CD14-positive monocyte (primary cell): ENCODE measurements around the gene CD8B2. TPM values are rescaled to one million over a fixed set of nuclear protein-coding genes. Genes with fewer than 3 reads are reported as not detected.
"Not testable (repeated sequence)": the region's sequence is repeated elsewhere in the genome, so short reads cannot be mapped to it uniquely, and the experiment has no call there.

Source experiments
- DNase-seq, 3 donors: peaks; one replicate each; pipeline ENCODE4 v3.0.0-alpha.2; 2011 to 2022
- H2AFZ ChIP-seq: 2 replicates; pipeline ENCODE4 v1.6.0; 2012; ENCODE audit warnings: mild to moderate bottlenecking, low read depth, low read length, inconsistent platforms; ENCODE audit not compliant: insufficient read depth, poor library complexity, severe bottlenecking
- H3K27ac ChIP-seq, 2 donors: 1 replicate in 1 of 2; 2 replicates in 1 of 2; pipeline ENCODE4 v1.5.1; 2012 to 2013; ENCODE audit warnings: low read length in 2 of 2, control low read depth in 1 of 2, inconsistent platforms in 1 of 2, low read depth in 1 of 2, mild to moderate bottlenecking in 1 of 2
- H3K27me3 ChIP-seq, 2 donors: one replicate each; pipeline versions ENCODE4 v1.6.0 to v1.6.1; 2011 to 2013; ENCODE audit warnings: low read length in 2 of 2; ENCODE audit not compliant: control insufficient read depth in 2 of 2, insufficient read depth in 2 of 2
- H3K36me3 ChIP-seq, 2 donors: replicated peaks in 1 of 2; 1 replicate in 1 of 2; 2 replicates in 1 of 2; pipeline versions ENCODE4 v1.5.1 to v1.6.1; 2012 to 2013; ENCODE audit warnings: low read length in 2 of 2, control low read depth in 1 of 2, inconsistent platforms in 1 of 2, mild to moderate bottlenecking in 1 of 2; ENCODE audit not compliant: insufficient read depth in 2 of 2, control insufficient read depth in 1 of 2
- H3K4me1 ChIP-seq, 2 donors: 1 replicate in 1 of 2; 2 replicates in 1 of 2; pipeline versions ENCODE4 v1.5.1 to v1.6.1; 2012 to 2013; ENCODE audit warnings: low read length in 2 of 2, control low read depth in 1 of 2, inconsistent platforms in 1 of 2, mild to moderate bottlenecking in 1 of 2, moderate library complexity in 1 of 2; ENCODE audit not compliant: insufficient read depth in 2 of 2, control insufficient read depth in 1 of 2
- H3K4me2 ChIP-seq: replicated peaks from 2 replicates; pipeline ENCODE3; 2012; ENCODE audit warnings: low read length, moderate library complexity, mild to moderate bottlenecking; ENCODE audit not compliant: poor library complexity, severe bottlenecking; ENCODE audit errors: extremely low read depth
- H3K4me3 ChIP-seq, 3 experiments: fragments of 200-600 bp in 1 of 3; sonication (generic) in 1 of 3; replicated peaks in 1 of 3; 1 replicate in 2 of 3; 2 replicates in 1 of 3; pipeline ENCODE4 v1.5.1; 2011 to 2013; ENCODE audit warnings: low read length in 3 of 3, mild to moderate bottlenecking in 3 of 3, control low read depth in 2 of 3, low read depth in 2 of 3, inconsistent platforms in 1 of 3, moderate library complexity in 1 of 3
- H3K79me2 ChIP-seq: 2 replicates; pipeline ENCODE4 v1.6.0; 2012; ENCODE audit warnings: mild to moderate bottlenecking, control low read depth, inconsistent platforms, low read length, moderate library complexity; ENCODE audit not compliant: insufficient read depth
- H3K9ac ChIP-seq: 2 replicates; pipeline ENCODE4 v1.6.0; 2017; ENCODE audit warnings: low read length, mild to moderate bottlenecking; ENCODE audit not compliant: insufficient read depth, poor library complexity, severe bottlenecking
- H3K9me3 ChIP-seq, 2 donors: replicated peaks in 1 of 2; 1 replicate in 1 of 2; 2 replicates in 1 of 2; pipeline versions ENCODE4 v1.5.1 to v1.6.1; 2012 to 2013; ENCODE audit warnings: low read length in 2 of 2, control low read depth in 1 of 2; ENCODE audit not compliant: control insufficient read depth in 1 of 2, insufficient read depth in 1 of 2
- H4K20me1 ChIP-seq: 2 replicates; pipeline ENCODE4 v1.6.0; 2012; ENCODE audit warnings: mild to moderate bottlenecking, low read length, control low read depth, moderate library complexity; ENCODE audit not compliant: insufficient read depth
- H3K27ac Mint-ChIP-seq, 7 donors: one replicate each; pipeline ENCODE4 v1.8.0; 2020; ENCODE audit warnings: mild to moderate bottlenecking in 7 of 7, mixed read lengths in 7 of 7, moderate library complexity in 6 of 7, inconsistent platforms in 2 of 7
- H3K27me3 Mint-ChIP-seq, 3 donors: one replicate each; pipeline ENCODE4 v1.8.0; 2021 to 2022; ENCODE audit warnings: low read depth in 3 of 3, mild to moderate bottlenecking in 3 of 3, mixed read lengths in 3 of 3, moderate library complexity in 3 of 3, inconsistent platforms in 1 of 3
- H3K36me3 Mint-ChIP-seq, 2 donors: one replicate each; pipeline ENCODE4 v1.8.0; 2020; ENCODE audit warnings: mixed read lengths in 2 of 2, inconsistent platforms in 1 of 2, mild to moderate bottlenecking in 1 of 2
- H3K4me1 Mint-ChIP-seq: one replicate; pipeline ENCODE4 v1.8.0; 2020; ENCODE audit warnings: mild to moderate bottlenecking, mixed read lengths
- H3K4me3 Mint-ChIP-seq, 2 donors: one replicate each; pipeline ENCODE4 v1.8.0; 2020; ENCODE audit warnings: mild to moderate bottlenecking in 2 of 2, mixed read lengths in 2 of 2, moderate library complexity in 1 of 2
- H3K9me3 Mint-ChIP-seq, 7 donors: one replicate each; pipeline ENCODE4 v1.8.0; 2020 to 2022; ENCODE audit warnings: mixed read lengths in 7 of 7, mild to moderate bottlenecking in 6 of 7, moderate library complexity in 6 of 7, inconsistent platforms in 2 of 7
- CTCF ChIP-seq: fragments of 200-600 bp; IDR thresholded peaks from one replicate; pipeline ENCODE4 v1.8.0; 2022; ENCODE audit warnings: antibody characterized with exemption, mild to moderate bottlenecking
- WGBS: methylation state at CpG from one replicate; pipeline ENCODE4 v1.1.5; 2013; ENCODE audit warnings: missing lambda C conversion rate; ENCODE audit not compliant: insufficient coverage; 5-methylcytosine and 5-hydroxymethylcytosine counted together
- intact Hi-C, 2 donors: fragments of 100-400 bp; cut with micrococcal nuclease; formaldehyde crosslinking; loops; one replicate each; pipeline versions ENCODE4 v1.15.0 to v1.15.1; 2023
- polyA minus RNA-seq: library from RNA; depleted of rRNA, polyadenylated mRNA; stranded (reverse); fragments of >200 nt; gene quantifications from 2 replicates; pipeline ENCODE4 v1.2.3, GENCODE V29; 2012
- polyA plus RNA-seq, 3 donors: library from polyadenylated mRNA; depleted of rRNA in 1 of 3; unstranded in 2 of 3; stranded (reverse) in 1 of 3; fragments of 300-500 nt in 2 of 3; fragments of >200 nt in 1 of 3; fragmentation: Illumina TruSeq in 2 of 3; gene quantifications; 1 replicate in 2 of 3; 2 replicates in 1 of 3; pipeline ENCODE4 v1.2.3, GENCODE V29; 2012 to 2021
- total RNA-seq, 12 experiments: library from RNA in 1 of 12; stranded (reverse) in 1 of 12; fragments of 120-200 nt in 1 of 12; gene quantifications; one replicate each; pipeline ENCODE4 v1.2.4 and lab custom pipeline; 2013 to 2026; ENCODE audit warnings: mixed read lengths in 6 of 12, inconsistent platforms in 1 of 12

Gene CD8B2
- 0.02 TPM for total RNA-seq (2013)
- under 1 TPM in 1 of 3 donors, not detected in 2; 0.04 TPM for polyA plus RNA-seq
- not detected in 2 replicates for polyA minus RNA-seq
- total RNA-seq (lab: John Stamatoyannopoulos, UW) = 0 to 0.69 (median 0.13) reads per million in 11 experiments

GRCh38 chr2:106486551-106487385, at the start of gene CD8B2:
Gene CD8B2 (plus strand): TSS chr2:106487364. CDS start chr2:106487427, 63 bp downstream.
- peaks cover 22 to 31% (median 24%) of the 10 kb centered on the region in 3 donors for H3K27me3 Mint-ChIP-seq
- H2AFZ ChIP-seq = peak within 1 kb of the TSS; percentile 29
- H3K79me2 ChIP-seq, H3K9me3 ChIP-seq, DNase-seq, H3K4me1 ChIP-seq, H3K9ac ChIP-seq, H3K27ac ChIP-seq, H3K4me2 ChIP-seq, H3K36me3 Mint-ChIP-seq, intact Hi-C loops, H4K20me1 ChIP-seq, H3K4me1 Mint-ChIP-seq, H3K36me3 ChIP-seq, H3K4me3 ChIP-seq, H3K9me3 Mint-ChIP-seq: not testable (repeated sequence)
- H3K4me3 Mint-ChIP-seq = peak within 1 kb of the TSS in 1 of 2 donors; percentile 71
- H3K27me3 ChIP-seq = peaks cover 5 to 21% of the 10 kb centered on the region in 2 donors
- 0% methylated on average over 1 of the region's 39 CpGs for WGBS
- H3K27ac Mint-ChIP-seq = peak within 1 kb of the TSS in 1 of 7 donors; percentile 33

- not testable (repeated sequence) for H3K27me3 Mint-ChIP-seq, H3K9me3 ChIP-seq, H3K36me3 Mint-ChIP-seq, H3K4me2 ChIP-seq, H3K9me3 Mint-ChIP-seq, H4K20me1 ChIP-seq, H3K79me2 ChIP-seq, H3K36me3 ChIP-seq, H3K27ac Mint-ChIP-seq, H3K4me3 Mint-ChIP-seq, H3K4me1 Mint-ChIP-seq, H3K4me1 ChIP-seq, H3K27me3 ChIP-seq, H3K27ac ChIP-seq, H3K9ac ChIP-seq, H2AFZ ChIP-seq, H3K4me3 ChIP-seq
- intact Hi-C loops = loop anchor here in 1 of 2 donors (10.0 kb wide), 1 partner anchor 83 kb away; no protein-coding TSS in a partner anchor
- no CpG with 5 or more reads among the region's 10 CpGs for WGBS
- TF ChIP-seq CTCF = peak; percentile 37
- DNase-seq = peak; percentile 30 to 60 (median 34)
Observed at GRCh38 chr2:106461882-106462281, 25.3 kb upstream of the CD8B2 start.

- H3K27ac ChIP-seq, H3K36me3 Mint-ChIP-seq, H3K27me3 Mint-ChIP-seq, H3K79me2 ChIP-seq, H2AFZ ChIP-seq, H3K27ac Mint-ChIP-seq, H3K9ac ChIP-seq, H3K4me3 ChIP-seq, H3K4me2 ChIP-seq, H3K4me1 Mint-ChIP-seq, H3K36me3 ChIP-seq, H3K9me3 ChIP-seq, H3K9me3 Mint-ChIP-seq, DNase-seq, H3K4me3 Mint-ChIP-seq, H3K4me1 ChIP-seq, H4K20me1 ChIP-seq, H3K27me3 ChIP-seq: not testable (repeated sequence)
- intact Hi-C loops = loop anchor here in 1 of 2 donors (10.0 kb wide), 1 partner anchor 77 kb away; no protein-coding TSS in a partner anchor
- 97% methylated on average over 33 of the region's 49 CpGs for WGBS
Observed at GRCh38 chr2:106467516-106467915, 19.6 kb upstream of the CD8B2 start.

GRCh38 chr2:106468107-106468506, 19.1 kb upstream of the CD8B2 start, which contains the start of gene RGPD3:
Gene RGPD3 (minus strand): TSS chr2:106468413. CDS start chr2:106468288, 125 bp downstream.
- H3K27ac ChIP-seq, H3K4me3 Mint-ChIP-seq, H3K79me2 ChIP-seq, H3K4me1 Mint-ChIP-seq, H3K36me3 ChIP-seq, H3K4me3 ChIP-seq, H3K4me2 ChIP-seq, H3K36me3 Mint-ChIP-seq, H3K27ac Mint-ChIP-seq, H3K4me1 ChIP-seq, H3K9me3 ChIP-seq, H3K27me3 ChIP-seq, H4K20me1 ChIP-seq, DNase-seq, H2AFZ ChIP-seq, H3K9ac ChIP-seq, H3K27me3 Mint-ChIP-seq, H3K9me3 Mint-ChIP-seq: not testable (repeated sequence)
- 97% methylated on average over 36 of the region's 45 CpGs for WGBS
- intact Hi-C loops = loop anchor here in 1 of 2 donors (10.0 kb wide), 1 partner anchor 77 kb away; no protein-coding TSS in a partner anchor
